Retina (tissue), 1 donor: ENCODE results near the gene SMIM12.

ENCODE experiments used
- DNase-seq: peaks from one replicate; pipeline ENCODE4 v3.0.0-alpha.2; 2016

SMIM12 gene

GRCh38 chr1:34871443-34872132 lies 12.0 kb upstream of the SMIM12 start:
- no peak for DNase-seq

GRCh38 chr1:34870395-34870794 lies 10.8 kb upstream of the SMIM12 start:
- peak; percentile 54 for DNase-seq

GRCh38 chr1:34869760-34870159 lies 10.2 kb upstream of the SMIM12 start:
- DNase-seq, result no peak

GRCh38 chr1:34868230-34869049 lies 8.9 kb upstream of the SMIM12 start:
- no peak for DNase-seq

GRCh38 chr1:34867415-34867814 lies 7.9 kb upstream of the SMIM12 start:
- no peak for DNase-seq

GRCh38 chr1:34866762-34867109 lies 7.2 kb upstream of the SMIM12 start:
- no peak for DNase-seq

- DNase-seq, result peak; percentile 94
Measured at GRCh38 chr1:34865981-34866761, 6.6 kb upstream of the SMIM12 start.

- no peak for DNase-seq
Measured at GRCh38 chr1:34865573-34865972, 6.0 kb upstream of the SMIM12 start.

GRCh38 chr1:34864759-34865158 lies 5.2 kb upstream of the SMIM12 start:
- DNase-seq, result no peak

GRCh38 chr1:34863501-34863900 lies 4.0 kb upstream of the SMIM12 start:
- DNase-seq, result no peak

GRCh38 chr1:34858901-34859445 lies 576 bp downstream of the SMIM12 start:
- DNase-seq, result no peak

- no peak for DNase-seq
Measured at GRCh38 chr1:34856697-34857096, 2.9 kb downstream of the SMIM12 start.

- DNase-seq, result peak; percentile 86
Measured at GRCh38 chr1:34852677-34853217, 6.8 kb downstream of the SMIM12 start.

GRCh38 chr1:34851431-34852105 lies 8.0 kb downstream of the SMIM12 start:
- DNase-seq, result no peak

- DNase-seq, result no peak
Measured at GRCh38 chr1:34850382-34850781, 9.2 kb downstream of the SMIM12 start.

- no peak for DNase-seq
Measured at GRCh38 chr1:34847094-34847493, 12.5 kb downstream of the SMIM12 start.

GRCh38 chr1:34846265-34846664 lies 13.3 kb downstream of the SMIM12 start:
- DNase-seq, result no peak

GRCh38 chr1:34845131-34845901 lies 14.2 kb downstream of the SMIM12 start:
- DNase-seq, result no peak

GRCh38 chr1:34844252-34844634 lies 15.3 kb downstream of the SMIM12 start:
- no peak for DNase-seq

- DNase-seq, result no peak
Measured at GRCh38 chr1:34843392-34844251, 15.9 kb downstream of the SMIM12 start.

- no peak for DNase-seq
Measured at GRCh38 chr1:34842952-34843371, 16.6 kb downstream of the SMIM12 start.
